Natural killer cell (primary cell): ENCODE measurements around the gene DENND1A. TPM values are rescaled to one million over a fixed set of nuclear protein-coding genes. Genes with fewer than 3 reads are reported as not detected.

Source experiments
- ATAC-seq, 3 donors: fragments of 150-1000 bp in 2 of 3; fragments of 200-7000 bp in 1 of 3; cut with Tn5 transposase; 1 replicate in 1 of 3; 2 replicates in 2 of 3; pipeline ENCODE4 v1.10.0; 2021; ENCODE audit warnings: mild to moderate bottlenecking in 2 of 3, moderate library complexity in 2 of 3
- DNase-seq, 2 donors: peaks; one replicate each; pipeline versions ENCODE4 v3.0.0 to v3.0.0-alpha.2; 2013 to 2021; ENCODE audit warnings: mixed read lengths in 1 of 2
- H3K27ac ChIP-seq: one replicate; pipeline ENCODE4 v1.5.1; 2013; ENCODE audit warnings: mild to moderate bottlenecking, low read length
- H3K27me3 ChIP-seq: one replicate; pipeline ENCODE4 v1.6.1; 2013; ENCODE audit warnings: low read length; ENCODE audit not compliant: control insufficient read depth, insufficient read depth
- H3K36me3 ChIP-seq: one replicate; pipeline ENCODE4 v1.6.1; 2013; ENCODE audit warnings: low read length; ENCODE audit not compliant: control insufficient read depth, insufficient read depth
- H3K4me1 ChIP-seq: one replicate; pipeline ENCODE4 v1.6.1; 2013; ENCODE audit warnings: low read length; ENCODE audit not compliant: control insufficient read depth, insufficient read depth
- H3K4me3 ChIP-seq: one replicate; pipeline ENCODE4 v1.5.1; 2013; ENCODE audit warnings: low read length
- H3K9me3 ChIP-seq: one replicate; pipeline ENCODE4 v1.6.1; 2013; ENCODE audit warnings: low read length; ENCODE audit not compliant: control insufficient read depth, insufficient read depth
- H3K27ac Mint-ChIP-seq, 2 donors: one replicate each; pipeline ENCODE4 v1.8.0; 2022; ENCODE audit warnings: mild to moderate bottlenecking in 2 of 2, mixed read lengths in 2 of 2, moderate library complexity in 1 of 2
- H3K27me3 Mint-ChIP-seq, 2 donors: one replicate each; pipeline ENCODE4 v1.8.0; 2022; ENCODE audit warnings: low read depth in 2 of 2, mixed read lengths in 2 of 2
- H3K36me3 Mint-ChIP-seq: one replicate; pipeline ENCODE4 v1.8.0; 2022; ENCODE audit warnings: mixed read lengths
- H3K4me1 Mint-ChIP-seq, 2 donors: one replicate each; pipeline ENCODE4 v1.8.0; 2022; ENCODE audit warnings: mixed read lengths in 2 of 2
- H3K4me3 Mint-ChIP-seq: one replicate; pipeline ENCODE4 v1.8.0; 2022; ENCODE audit warnings: mild to moderate bottlenecking, moderate library complexity, mixed read lengths
- H3K9me3 Mint-ChIP-seq, 2 donors: one replicate each; pipeline ENCODE4 v1.8.0; 2022; ENCODE audit warnings: mixed read lengths in 2 of 2
- CTCF ChIP-seq: fragments of 200-600 bp; IDR thresholded peaks from one replicate; pipeline ENCODE4 v1.8.0; 2022; ENCODE audit warnings: antibody characterized with exemption
- WGBS: methylation state at CpG from one replicate; pipeline ENCODE4 v1.1.7; 2013; ENCODE audit warnings: missing lambda C conversion rate; ENCODE audit not compliant: insufficient coverage; 5-methylcytosine and 5-hydroxymethylcytosine counted together
- intact Hi-C: fragments of 100-400 bp; cut with micrococcal nuclease; formaldehyde crosslinking; loops from one replicate; pipeline ENCODE4 v1.14.2; 2022
- total RNA-seq, 4 donors: library from RNA; stranded (reverse); fragments of 120-200 nt in 1 of 4; gene quantifications; one replicate each; pipeline versions ENCODE4 v1.2.3 to v1.2.4, GENCODE V29; 2013 to 2022

DENND1A gene
- total RNA-seq, 3 donors from 2014 or later (not counting 1 experiment from before 2014, with no cell fraction given), result 27.8 to 37.6 (median 30.9) TPM

DNA sequence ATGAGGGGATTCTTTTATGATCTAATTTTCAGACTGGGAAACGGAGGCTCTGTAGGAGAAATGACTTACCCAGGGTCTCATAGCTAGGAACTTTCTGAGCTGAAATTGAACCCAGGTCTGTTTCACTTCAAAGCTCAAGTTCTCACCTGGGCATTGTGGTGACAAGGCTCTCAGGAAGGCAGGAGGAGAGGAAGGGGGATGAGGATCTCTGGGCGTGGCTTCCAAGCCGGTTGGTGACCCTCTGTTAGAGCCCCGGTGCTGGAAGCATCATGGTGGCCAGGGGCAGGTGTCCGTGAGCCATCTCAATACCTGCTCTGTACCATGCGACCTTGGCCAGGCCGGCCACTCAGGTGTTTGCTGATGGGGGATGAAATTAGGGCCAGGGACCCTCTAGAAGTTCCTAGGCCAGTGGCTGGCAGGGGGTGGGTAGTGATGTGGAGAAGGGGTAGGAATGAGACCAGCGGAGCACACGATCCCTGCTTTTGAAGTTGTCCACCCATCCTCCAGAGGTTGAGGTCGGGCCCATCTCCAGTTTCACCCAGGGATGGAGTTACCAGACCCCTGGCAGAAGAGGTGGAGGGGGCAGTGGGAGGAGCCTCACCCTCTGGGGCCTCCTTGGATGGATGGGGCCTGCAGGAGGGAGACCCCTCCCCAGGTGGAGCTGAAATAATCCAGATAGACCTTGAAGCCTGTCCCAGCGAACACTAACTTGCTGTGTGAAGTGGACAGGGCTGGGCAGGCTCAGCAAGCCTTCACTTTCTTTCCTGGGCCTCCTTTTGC, 568.0 kb downstream of the DENND1A start:
- Histone ChIP-seq H3K4me3 (no peak overlapping the region), H3K4me1 (peaks cover 4% of the 10 kb centered on the region), H3K36me3 (no peaks in the 10 kb centered on the region), H3K27me3 (no peaks in the 10 kb centered on the region), H3K9me3 (no peaks in the 10 kb centered on the region), H3K27ac (no peak overlapping the region)
- peaks cover 0 to 4% of the 10 kb centered on the region in 2 donors for H3K27me3 Mint-ChIP-seq
- no peaks in the 10 kb centered on the region for H3K36me3 Mint-ChIP-seq
- 79% methylated on average over 11 of the region's 11 CpGs for WGBS
- TF ChIP-seq CTCF, result no peak
- no peak for DNase-seq
- no peak for ATAC-seq
- no peaks in the 10 kb centered on the region for H3K9me3 Mint-ChIP-seq
- peaks cover 0 to 9% of the 10 kb centered on the region in 2 donors for H3K4me1 Mint-ChIP-seq
- H3K4me3 Mint-ChIP-seq, result no peak overlapping the region
- no peak overlapping the region for H3K27ac Mint-ChIP-seq
- intact Hi-C loops, result no loop called here

DNA sequence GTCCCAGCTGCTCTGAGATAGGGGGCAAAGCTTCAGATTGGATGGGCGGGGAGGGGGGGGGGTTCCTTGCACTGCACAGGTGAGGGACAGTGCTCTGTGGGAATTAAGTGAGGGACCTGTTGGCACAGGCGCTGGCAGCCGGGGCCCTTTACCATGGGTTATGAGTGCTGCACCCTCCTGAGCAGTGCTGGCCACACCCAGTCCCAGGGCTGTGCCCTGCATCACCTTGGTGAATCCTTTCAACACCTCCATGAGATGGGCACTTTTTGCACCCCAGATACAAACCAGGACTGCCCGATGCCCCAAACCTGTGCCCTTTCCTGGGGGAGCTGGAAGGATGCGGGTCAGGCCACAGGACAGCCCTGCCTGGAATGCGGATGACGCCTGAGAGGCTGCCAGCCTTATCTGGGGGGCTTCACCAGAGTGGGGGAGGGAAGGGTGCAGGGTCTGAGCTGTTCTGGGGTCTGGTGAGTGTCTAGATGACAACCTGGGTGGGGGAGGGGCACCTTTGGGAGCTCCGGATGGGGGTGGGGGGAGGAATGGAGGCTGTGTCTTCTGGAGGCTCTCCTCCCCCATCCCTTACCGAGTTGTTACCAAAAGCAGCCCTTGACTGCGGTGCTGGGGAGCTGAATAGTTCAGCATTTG, 568.7 kb downstream of the DENND1A start:
- 92% methylated on average over 8 of the region's 10 CpGs for WGBS

GRCh38 chr9:123360161-123361085, 569.5 kb downstream of the DENND1A start:
- Mint-ChIP-seq H3K36me3 (no peaks in the 10 kb centered on the region), H3K4me1 (peaks cover 0 to 9% of the 10 kb centered on the region in 2 donors), H3K4me3 (no peak overlapping the region), H3K27ac (no peak overlapping the region), H3K27me3 (peaks cover 0 to 3% of the 10 kb centered on the region in 2 donors), H3K9me3 (no peaks in the 10 kb centered on the region)
- intact Hi-C loops, result no loop called here
- DNase-seq, result peak in 1 of 2 donors; percentile 24
- WGBS, result 49% methylated on average over 22 of the region's 22 CpGs
- H3K4me1 ChIP-seq, result peaks cover 4% of the 10 kb centered on the region
- no peaks in the 10 kb centered on the region for H3K36me3 ChIP-seq
- no peak overlapping the region for H3K27ac ChIP-seq
- ATAC-seq, result peak in 2 of 3 donors; percentile 53 to 55
- H3K9me3 ChIP-seq, result no peaks in the 10 kb centered on the region
- TF ChIP-seq CTCF, result no peak
- no peak overlapping the region for H3K4me3 ChIP-seq
- no peaks in the 10 kb centered on the region for H3K27me3 ChIP-seq

More for the DNA sequence above, 568.7 kb downstream of the DENND1A start:
- no peak for ATAC-seq
- H3K9me3 ChIP-seq, result no peaks in the 10 kb centered on the region
- Mint-ChIP-seq H3K27ac (no peak overlapping the region), H3K4me3 (no peak overlapping the region), H3K4me1 (peaks cover 0 to 9% of the 10 kb centered on the region in 2 donors), H3K36me3 (no peaks in the 10 kb centered on the region), H3K27me3 (peaks cover 0 to 4% of the 10 kb centered on the region in 2 donors), H3K9me3 (no peaks in the 10 kb centered on the region)
- no peak overlapping the region for H3K27ac ChIP-seq
- H3K27me3 ChIP-seq, result no peaks in the 10 kb centered on the region
- peaks cover 4% of the 10 kb centered on the region for H3K4me1 ChIP-seq
- no peak for DNase-seq
- intact Hi-C loops, result no loop called here
- no peak for TF ChIP-seq CTCF
- H3K36me3 ChIP-seq, result no peaks in the 10 kb centered on the region
- H3K4me3 ChIP-seq, result no peak overlapping the region
